GM21515 (cell line): ENCODE data around the gene PARVG.
"Not testable (repeated sequence)": the region's sequence is repeated elsewhere in the genome, so short reads cannot be mapped to it uniquely, and the experiment has no call there.

Source experiments
- ATAC-seq: cut with Tn5 transposase; IDR thresholded peaks from one replicate; pipeline ENCODE4 v1.9.1; 2021; ENCODE audit not compliant: unreplicated experiment

PARVG gene

DNA sequence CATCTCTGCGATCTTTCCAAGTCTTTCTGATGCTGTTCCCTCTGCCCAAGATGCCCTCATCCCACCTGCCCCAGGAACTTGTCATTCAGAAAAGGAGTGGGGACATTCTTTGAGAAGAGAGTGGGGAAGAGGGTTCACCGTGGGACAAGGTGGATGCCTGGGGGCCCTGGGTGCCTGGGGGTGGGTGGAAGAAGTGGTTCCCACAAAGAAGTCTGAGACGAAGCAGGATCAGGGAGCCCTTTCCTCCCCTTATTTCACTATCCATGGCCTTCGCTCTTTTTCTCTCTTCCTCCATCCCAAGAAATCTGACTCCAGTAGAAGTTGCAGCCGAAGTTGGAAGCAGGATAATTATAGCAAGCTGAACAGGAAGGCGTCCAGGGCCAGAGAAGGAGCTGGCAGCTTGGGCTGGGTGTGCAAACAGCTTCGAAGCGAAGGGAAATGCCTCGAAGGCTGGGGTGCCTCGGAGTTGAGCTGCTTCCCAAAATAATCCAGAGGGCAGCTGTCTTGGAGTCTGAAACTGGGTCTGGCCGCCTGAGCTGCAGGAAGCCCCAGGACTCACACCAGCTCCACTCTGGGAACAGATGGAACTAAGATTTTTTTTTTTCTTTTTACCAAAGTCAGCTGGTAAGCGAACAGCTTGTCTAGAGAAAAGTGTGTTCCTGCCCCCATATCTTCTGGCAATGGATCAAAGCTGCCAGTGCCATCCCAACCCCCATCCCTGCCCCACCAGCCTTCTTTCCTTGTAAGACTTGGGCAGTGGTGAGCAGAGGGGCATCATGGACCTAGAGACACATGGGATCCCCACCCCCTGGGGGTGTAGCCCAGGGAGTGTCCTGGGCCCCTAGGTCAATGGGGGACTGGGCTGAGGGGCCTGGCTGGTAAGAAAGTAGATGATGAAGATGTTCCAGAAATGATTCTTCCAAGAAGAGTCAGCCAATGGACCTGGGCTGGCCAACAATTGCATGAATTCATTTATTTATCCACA lies 31.5 kb downstream of the PARVG start:
- no peak for ATAC-seq

GRCh38 chr22:44212936-44213335 lies 32.2 kb downstream of the PARVG start:
- ATAC-seq, result no peak

DNA sequence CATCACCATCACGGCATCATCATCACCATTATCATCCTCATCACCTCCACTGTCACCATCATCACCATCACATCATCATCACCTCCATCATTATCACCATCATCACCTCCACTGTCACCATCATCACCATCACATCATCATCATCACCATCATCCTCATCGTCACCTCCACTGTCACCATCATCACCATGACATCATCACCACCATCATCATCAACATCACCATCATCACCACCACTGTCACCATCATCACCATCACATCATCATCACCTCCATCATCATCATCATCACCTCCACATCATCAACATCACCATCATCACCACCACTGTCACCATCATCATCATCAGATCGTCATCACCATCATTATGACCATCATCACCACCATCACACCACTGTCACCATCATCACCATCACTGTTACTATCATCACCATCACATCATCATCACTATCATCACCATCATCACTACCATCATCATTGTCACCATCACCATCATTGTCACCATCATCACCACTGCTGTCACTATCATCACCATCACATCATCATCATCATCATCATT lies 32.8 kb downstream of the PARVG start:
- no peak for ATAC-seq

DNA sequence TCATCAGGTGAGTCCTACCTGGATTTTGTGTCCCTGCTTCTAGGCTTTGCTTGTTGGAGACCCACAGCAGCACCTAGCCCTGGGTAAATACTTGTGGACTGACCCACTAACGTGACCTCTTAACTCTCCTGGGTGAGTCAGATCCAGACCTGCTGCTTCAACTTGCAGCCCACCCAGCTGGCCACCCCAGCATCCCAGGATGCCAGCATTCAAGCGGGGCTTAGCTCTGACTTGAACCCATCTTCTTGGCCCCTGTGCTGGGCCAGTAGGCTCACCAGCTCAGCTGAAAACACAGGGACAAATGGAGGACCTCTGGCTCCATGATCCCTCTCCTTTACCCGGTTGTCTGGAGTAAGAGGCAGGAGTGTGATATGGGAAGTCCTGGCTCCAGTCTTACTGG lies 33.5 kb downstream of the PARVG start:
- no peak for ATAC-seq

- ATAC-seq, result no peak
Measured at GRCh38 chr22:44214764-44215163, 34.0 kb downstream of the PARVG start.

DNA sequence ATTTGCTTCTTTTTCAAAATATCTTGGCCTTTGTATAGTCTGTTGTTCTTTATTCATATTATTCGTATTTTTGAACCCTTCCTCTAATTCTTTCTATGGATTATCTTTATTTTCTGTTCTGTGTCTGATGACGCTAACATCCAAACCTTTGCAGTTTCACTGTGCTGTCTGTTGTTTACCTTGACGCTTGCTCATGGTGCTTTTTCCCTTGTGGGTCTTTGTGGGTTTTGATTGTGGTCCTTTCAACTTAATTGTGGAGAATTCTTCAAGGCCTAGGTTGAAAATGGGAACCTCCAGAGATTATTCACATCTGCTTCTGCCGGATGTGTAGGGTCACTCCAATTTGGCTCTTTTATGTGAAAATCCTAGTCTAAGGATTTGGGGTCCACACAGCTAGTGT lies 34.6 kb downstream of the PARVG start:
- ATAC-seq, result no peak

DNA sequence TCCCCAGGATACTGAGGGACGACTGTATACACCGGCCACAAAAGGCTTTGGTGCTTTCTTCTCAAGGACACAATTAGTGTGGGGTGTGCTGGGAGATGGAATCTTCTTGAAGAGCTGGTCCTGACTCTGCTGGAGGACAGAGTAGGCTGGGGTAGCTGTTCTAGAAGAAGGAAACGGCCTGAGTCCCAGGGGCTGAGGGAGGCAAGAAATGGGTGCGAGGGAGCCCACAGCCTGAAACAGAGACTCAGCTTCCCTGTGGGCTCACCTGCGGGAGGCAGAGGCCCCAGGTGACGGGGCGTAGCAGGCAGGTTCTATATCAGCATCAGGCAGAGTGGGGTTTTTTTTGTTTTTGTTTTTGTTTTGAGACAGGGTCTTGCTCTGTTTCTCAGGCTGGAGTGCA lies 36.6 kb downstream of the PARVG start:
- no peak for ATAC-seq

- ATAC-seq, result no peak
Measured at GRCh38 chr22:44218071-44218470, 37.3 kb downstream of the PARVG start.

DNA sequence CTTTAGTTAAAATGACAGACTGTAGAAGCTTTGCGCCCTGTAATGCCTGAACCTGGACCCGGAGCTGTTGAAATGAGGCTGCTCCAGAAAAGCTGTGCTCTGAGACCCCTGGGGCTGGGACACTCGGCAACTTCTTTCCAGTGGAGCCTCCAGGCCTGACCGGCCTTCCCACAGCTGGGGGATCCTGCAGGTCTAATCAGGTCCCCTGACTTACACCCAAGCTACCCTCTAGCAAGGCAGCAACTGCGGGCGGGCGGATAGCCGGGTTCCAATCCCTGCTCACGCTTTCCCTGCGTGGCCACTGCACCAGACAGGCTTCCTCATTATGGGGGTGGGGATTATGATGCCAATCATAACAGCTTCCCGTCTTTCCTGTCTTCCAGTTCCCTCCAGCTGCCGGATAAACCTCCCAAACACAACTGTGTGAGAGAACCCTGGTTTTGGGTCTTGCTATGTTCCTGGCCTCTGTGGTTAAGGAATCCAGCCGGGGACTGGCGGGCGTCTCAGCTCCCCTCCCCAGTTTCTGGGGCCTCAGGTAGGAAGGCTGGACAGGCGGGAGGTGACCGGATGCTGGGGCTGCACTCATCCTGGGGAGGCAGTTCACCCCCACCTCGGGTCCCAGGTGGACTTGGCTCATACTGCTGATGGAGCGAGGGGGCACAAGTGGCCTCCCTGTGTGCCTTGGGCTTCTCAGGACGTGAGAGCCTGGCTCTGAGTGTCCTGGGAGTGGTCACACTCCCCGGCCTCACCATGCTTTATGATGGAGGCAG lies 38.6 kb downstream of the PARVG start:
- no peak for ATAC-seq

- no peak for ATAC-seq
Measured at GRCh38 chr22:44220727-44221680, 40.3 kb downstream of the PARVG start.

DNA sequence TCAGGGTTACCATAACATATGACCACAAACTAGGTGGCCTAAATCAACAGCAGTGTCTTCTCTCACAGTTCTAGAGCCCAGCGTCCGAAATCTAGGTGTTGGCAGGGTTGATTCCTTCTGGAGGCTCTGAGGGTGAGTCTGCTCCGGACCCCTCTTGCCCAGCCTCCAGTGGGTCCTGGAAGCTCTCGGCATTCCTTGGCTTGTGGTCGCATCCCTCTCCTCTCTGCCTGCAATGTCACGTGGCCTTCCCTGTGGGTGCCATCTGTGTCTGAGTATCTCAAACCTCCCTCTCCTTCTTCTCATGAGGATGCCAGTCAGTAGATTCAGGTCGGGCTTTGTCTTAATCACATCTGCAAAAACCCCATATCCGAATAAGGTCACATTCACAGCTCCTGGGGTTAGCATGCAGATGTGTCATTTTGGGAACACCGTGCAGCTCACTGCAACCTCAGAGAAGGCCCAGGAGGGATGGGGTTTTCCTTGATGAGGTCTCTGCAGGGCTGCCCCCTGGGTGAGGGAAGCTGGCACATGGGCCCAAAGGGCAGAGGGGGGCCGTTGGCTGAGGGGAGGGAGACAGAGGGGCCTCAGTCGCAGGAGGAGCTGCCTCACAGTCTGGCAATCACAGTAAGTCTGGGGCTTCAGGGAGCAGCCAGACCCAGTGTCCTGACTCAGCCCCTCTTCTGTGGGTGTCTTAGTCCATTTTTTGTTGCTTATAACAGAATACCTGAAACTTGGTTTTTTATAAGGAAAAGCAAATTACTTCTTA lies 41.2 kb downstream of the PARVG start:
- ATAC-seq, result no peak

GRCh38 chr22:44224166-44224565 lies 43.4 kb downstream of the PARVG start:
- no peak for ATAC-seq

DNA sequence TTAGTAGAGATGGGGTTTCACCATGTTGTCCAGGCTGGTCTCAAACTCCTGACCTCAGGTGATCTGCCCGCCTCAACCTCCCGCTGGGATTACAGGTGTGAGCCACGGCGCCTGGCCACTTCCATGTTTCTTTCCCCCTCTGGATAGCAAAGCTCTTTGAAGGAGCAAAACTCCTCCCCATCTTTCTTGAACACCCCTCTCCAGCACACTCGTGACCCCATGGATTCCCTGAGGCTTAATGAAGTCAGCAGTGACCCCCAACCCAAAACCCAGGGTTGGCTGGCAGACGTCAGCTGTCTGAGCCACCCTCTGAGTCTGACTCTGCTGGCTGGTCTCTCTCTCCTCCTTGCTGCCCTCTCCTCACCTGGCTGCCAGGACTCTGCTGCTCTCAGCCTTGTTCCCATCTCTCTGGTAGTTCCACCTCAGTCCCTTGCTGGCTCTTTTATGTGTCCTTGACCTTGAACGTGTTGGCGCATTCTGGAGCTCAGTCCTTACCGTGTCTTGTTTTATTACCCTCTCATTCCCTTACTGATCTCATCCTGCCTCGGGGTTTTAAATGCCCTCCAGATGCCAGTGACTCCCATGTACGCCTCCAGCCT lies 44.5 kb downstream of the PARVG start:
- no peak for ATAC-seq

- no peak for ATAC-seq
Measured at GRCh38 chr22:44225812-44226211, 45.1 kb downstream of the PARVG start.

DNA sequence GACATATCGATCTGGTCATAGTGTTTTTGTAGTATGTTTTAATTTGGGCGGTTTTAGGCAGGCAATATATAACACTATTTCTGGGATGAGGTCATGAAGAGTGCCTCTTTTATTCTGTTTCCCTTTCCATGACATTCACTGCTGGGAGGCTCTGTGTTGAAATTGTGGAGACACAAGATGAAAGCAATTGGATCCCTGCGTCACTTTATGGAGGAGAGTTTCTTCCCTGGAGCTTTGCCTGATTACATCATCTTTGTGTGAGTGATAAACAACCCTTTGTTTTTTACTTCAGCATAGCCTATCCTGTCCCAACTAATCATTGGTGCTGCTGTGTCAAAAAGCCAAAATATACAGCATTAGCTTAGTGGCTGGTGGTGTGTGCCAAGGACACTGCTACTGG lies 48.6 kb downstream of the PARVG start:
- no peak for ATAC-seq

- ATAC-seq, result no peak
Measured at GRCh38 chr22:44229809-44230208, 49.1 kb downstream of the PARVG start.

GRCh38 chr22:44231233-44231632 lies 50.5 kb downstream of the PARVG start:
- no peak for ATAC-seq

GRCh38 chr22:44234372-44234771 lies 53.6 kb downstream of the PARVG start:
- not testable (repeated sequence) for ATAC-seq

DNA sequence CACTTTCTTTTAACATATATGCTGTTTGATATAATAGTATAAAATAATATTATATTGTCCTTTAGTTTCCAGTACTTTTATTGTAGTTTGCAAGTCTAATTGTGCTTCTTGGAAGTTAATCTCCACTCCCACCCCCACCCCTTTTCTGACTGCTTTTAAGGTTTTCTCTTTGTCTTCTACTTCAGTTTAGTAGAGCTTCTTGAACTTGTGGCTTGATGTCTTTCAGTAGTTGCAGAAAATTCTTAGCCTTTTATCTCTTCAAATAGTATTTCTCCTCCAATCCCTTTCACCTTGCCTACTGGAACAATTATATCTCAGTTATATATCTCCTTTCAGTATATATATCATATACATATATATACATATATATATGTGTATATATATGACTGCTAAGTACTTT lies 56.6 kb downstream of the PARVG start:
- no peak for ATAC-seq
